ENCODE results near the gene OR2M7. TPM values are rescaled to one million over a fixed set of nuclear protein-coding genes. Genes with fewer than 3 reads are reported as not detected.

OR2M7 gene
- total RNA-seq, 1 experiment from 2014 or later, result not detected

GRCh38 chr1:248361121-248361715 is 36.9 kb upstream of the OR2M7 start, which contains the start of gene OR2T4:
OR2T4 (plus strand) TSS chr1:248361665; CDS start chr1:248361665, 0 bp downstream.
- intact Hi-C loops (cut with micrococcal nuclease; ENCODE audit: unreplicated experiment) (no loop called here), in situ Hi-C loops (cut with HindIII; ENCODE audit: low pct_unique_long_range_greater_than_20kb, low sequenced_read_pairs) (no loop called here)
- DNase-seq (ENCODE audit: low read depth, low spot score) (no peak), ATAC-seq (no peak)
- no peaks in the 10 kb centered on the region for H3K9me3 ChIP-seq (ENCODE audit: control insufficient read depth, insufficient read depth, low read depth, low read length)
- ChIA-PET POLR2A (no interaction called here), CTCF (no interaction called here)
- H3K4me3 ChIP-seq (ENCODE audit: low read depth in 2 of 2, low read length in 2 of 2), result no peak within 1 kb of the TSS
- no peak for TF ChIP-seq SIN3A (IDR thresholded peaks at IDR 0.05; ENCODE audit: borderline replicate concordance, insufficient read depth, low read depth, low read length)
- BruUV-seq (replicated peaks), result no TSS peak
- H3K4me1 ChIP-seq (ENCODE audit: control insufficient read depth, insufficient read depth, low read length), result no peaks in the 10 kb centered on the region
- no peaks in the 10 kb centered on the region for H3K27me3 ChIP-seq (ENCODE audit: control insufficient read depth, insufficient read depth, low read length)
- no peak within 1 kb of the TSS for H3K27ac ChIP-seq (ENCODE audit: low read length)
- no peaks in the 10 kb centered on the region for H3K36me3 ChIP-seq (ENCODE audit: control insufficient read depth, insufficient read depth, low read length)

GRCh38 chr1:248359415-248359814 is 35.0 kb upstream of the OR2M7 start:
- ChIA-PET CTCF (no interaction called here), POLR2A (no interaction called here)
- intact Hi-C loops (cut with micrococcal nuclease; ENCODE audit: unreplicated experiment) (no loop called here), in situ Hi-C loops (cut with HindIII; ENCODE audit: low pct_unique_long_range_greater_than_20kb, low sequenced_read_pairs) (no loop called here)
- BruUV-seq (replicated peaks), result no TSS peak
- DNase-seq (ENCODE audit: low read depth, low spot score) (no peak), ATAC-seq (no peak)
- TF ChIP-seq CTCF (IDR thresholded peaks at IDR 0.05) (no peak), POLR2AphosphoS5 (IDR thresholded peaks at IDR 0.05; ENCODE audit: low read depth, low read length) (no peak), SIN3A (IDR thresholded peaks at IDR 0.05; ENCODE audit: borderline replicate concordance, insufficient read depth, low read depth, low read length) (no peak), REST (IDR thresholded peaks at IDR 0.05; ENCODE audit: insufficient read depth in 1 of 2, low read depth in 2 of 2, low read length in 1 of 2) (no peak)
- no peaks in the 10 kb centered on the region for H3K36me3 ChIP-seq (ENCODE audit: control insufficient read depth, insufficient read depth, low read length)
- H3K27ac ChIP-seq (ENCODE audit: low read length), result no peak overlapping the region
- no peaks in the 10 kb centered on the region for H3K9me3 ChIP-seq (ENCODE audit: control insufficient read depth, insufficient read depth, low read depth, low read length)
- no peaks in the 10 kb centered on the region for H3K4me1 ChIP-seq (ENCODE audit: control insufficient read depth, insufficient read depth, low read length)
- no peak overlapping the region for H3K4me3 ChIP-seq (ENCODE audit: low read depth in 2 of 2, low read length in 2 of 2)
- no peaks in the 10 kb centered on the region for H3K27me3 ChIP-seq (ENCODE audit: control insufficient read depth, insufficient read depth, low read length)

GRCh38 chr1:248348475-248348874 is 24.1 kb upstream of the OR2M7 start, which contains the start of gene OR14C36:
OR14C36 (plus strand) TSS chr1:248348775; CDS start chr1:248348775, 0 bp downstream.
- no peaks in the 10 kb centered on the region for H3K4me1 ChIP-seq (ENCODE audit: control insufficient read depth, insufficient read depth, low read length)
- ATAC-seq (no peak), DNase-seq (ENCODE audit: low read depth, low spot score) (no peak)
- ChIA-PET CTCF (no interaction called here), POLR2A (no interaction called here)
- no peak within 1 kb of the TSS for H3K4me3 ChIP-seq (ENCODE audit: low read depth in 2 of 2, low read length in 2 of 2)
- H3K9me3 ChIP-seq (ENCODE audit: control insufficient read depth, insufficient read depth, low read depth, low read length), result no peaks in the 10 kb centered on the region
- no peaks in the 10 kb centered on the region for H3K27me3 ChIP-seq (ENCODE audit: control insufficient read depth, insufficient read depth, low read length)
- in situ Hi-C loops (cut with HindIII; ENCODE audit: low pct_unique_long_range_greater_than_20kb, low sequenced_read_pairs) (no loop called here), intact Hi-C loops (cut with micrococcal nuclease; ENCODE audit: unreplicated experiment) (no loop called here)
- TF ChIP-seq POLR2AphosphoS5 (IDR thresholded peaks at IDR 0.05; ENCODE audit: low read depth, low read length) (no peak), CTCF (IDR thresholded peaks at IDR 0.05) (no peak), SIN3A (IDR thresholded peaks at IDR 0.05; ENCODE audit: borderline replicate concordance, insufficient read depth, low read depth, low read length) (no peak), TCF7L2 (IDR thresholded peaks at IDR 0.05; ENCODE audit: low read depth, low read length) (no peak)
- no peak within 1 kb of the TSS for H3K27ac ChIP-seq (ENCODE audit: low read length)
- no peaks in the 10 kb centered on the region for H3K36me3 ChIP-seq (ENCODE audit: control insufficient read depth, insufficient read depth, low read length)
- no TSS peak for BruUV-seq (replicated peaks)

All from Panc1 (cell line).